COLO829 (cell line): ENCODE results near the gene LTBP4.

Experiments used
- DNase-seq: peaks from one replicate; pipeline ENCODE4 v3.0.0; 2012; ENCODE audit warnings: low spot score

LTBP4 gene

DNA sequence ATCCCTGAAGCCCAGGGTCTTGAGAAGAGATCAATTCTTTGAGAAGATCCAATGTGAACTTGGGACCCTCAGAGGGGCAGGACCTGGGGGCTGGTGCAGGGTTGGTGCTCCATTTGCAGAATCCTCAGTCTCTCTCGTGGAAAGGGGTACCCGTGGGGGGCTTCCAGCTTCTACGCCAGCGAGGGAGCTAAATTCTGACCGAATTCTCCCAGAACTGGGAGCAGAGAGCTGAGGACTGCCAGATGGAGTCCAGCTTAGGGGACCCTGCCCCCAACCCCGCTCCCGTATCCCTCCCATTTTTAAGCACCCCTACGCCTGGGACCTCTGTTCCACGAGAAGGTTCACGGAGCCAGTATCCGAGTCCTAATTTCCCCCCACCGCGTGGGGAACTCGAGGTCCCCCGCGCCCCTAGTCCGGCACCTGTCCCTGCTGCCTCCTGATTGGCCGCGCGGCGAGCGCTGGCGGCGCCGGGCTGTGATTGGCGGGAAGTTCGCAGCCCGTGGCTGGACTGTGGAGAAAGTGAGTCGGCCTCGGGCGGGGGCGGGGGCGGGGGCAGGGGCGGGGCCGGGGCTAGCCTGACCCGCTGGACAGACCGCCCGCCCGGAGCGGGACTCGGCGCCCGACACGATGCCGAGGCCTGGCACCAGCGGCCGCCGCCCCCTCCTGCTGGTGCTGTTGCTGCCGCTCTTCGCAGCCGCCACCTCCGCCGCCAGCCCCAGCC is 4.4 kb upstream of the LTBP4 start:
- peak; percentile 68 for DNase-seq

DNA sequence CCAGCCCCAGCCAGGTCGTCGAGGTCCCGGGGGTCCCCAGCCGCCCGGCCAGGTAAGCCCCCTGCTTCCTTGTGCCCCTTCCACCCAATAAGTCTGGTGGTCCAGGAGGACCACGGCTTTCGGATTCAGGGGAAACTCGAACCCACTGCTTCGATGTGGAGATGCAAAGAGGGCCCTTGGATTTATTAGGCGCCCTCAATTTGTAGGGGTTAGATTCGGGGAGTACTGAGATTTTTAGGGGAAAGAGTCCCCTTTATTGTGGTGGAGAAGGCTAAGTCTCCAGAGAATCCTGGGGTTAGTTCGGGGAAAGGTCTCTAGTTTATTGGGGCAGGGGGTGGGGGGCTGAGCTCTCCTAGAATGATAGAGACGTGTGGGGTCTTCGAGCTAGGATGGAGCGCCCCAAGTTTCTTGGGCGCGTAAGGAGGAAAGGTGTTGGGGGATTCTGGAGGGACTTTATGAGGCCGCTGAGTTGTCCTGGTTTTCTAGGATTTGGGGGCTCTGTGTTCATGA is 3.8 kb upstream of the LTBP4 start:
- DNase-seq = no peak

DNA sequence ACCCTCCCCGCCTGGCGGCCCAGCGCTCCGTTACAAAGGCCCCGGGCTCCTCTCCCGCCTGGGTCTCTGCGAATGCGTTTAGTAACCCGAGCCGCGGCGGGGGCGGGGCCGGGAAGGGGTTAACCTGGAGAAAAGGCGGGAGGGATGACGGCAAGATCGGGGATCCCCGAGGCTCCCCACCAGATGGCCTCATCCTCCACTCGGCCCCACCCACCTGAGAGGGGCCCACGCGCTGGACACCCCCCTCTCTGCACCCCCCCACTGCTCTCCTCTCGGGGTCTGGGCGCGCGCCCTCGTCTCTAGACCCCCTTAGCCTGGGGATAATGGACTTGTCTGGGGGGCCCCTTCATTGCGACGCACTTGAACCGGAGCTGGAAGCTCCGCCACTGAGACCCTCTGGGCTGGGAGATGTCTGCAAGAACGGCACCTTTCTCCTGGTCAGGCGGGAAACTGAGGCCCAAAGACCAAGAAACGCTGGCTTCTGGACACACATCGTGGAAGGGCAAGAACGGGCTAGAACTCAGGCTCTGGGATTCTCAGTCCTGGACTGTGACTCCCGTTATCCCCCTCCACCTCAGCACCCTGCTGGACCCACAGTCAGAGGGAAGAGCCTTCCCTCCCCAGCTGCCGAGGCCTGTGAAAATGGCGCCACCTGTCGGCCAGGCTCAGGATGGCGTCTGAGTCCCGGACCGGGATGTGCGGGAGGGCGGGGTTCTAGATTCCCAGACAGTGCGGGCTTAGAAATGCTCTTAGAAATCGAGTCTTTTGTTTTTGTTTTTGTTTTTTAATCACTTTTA is 2.9 kb upstream of the LTBP4 start:
- peak; percentile 66 for DNase-seq

DNA sequence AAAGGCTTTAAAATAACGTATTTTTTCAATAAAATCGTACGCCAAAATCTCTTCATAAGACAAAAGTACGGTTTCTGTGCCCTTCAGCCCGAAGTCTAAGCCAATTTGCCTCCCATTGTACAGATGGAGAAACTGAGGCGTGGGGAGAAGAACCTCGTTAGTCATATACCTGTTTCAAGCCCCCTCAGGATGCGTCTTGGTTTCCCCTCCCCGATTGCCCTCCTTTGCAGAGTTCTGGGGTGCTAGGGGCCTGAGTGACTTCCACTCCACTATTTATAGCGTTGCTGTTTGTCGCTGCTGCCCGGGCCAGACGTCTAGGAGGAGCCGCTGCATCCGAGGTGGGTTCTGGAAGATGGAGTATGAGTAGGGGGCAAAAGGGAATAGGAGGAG is 2.3 kb upstream of the LTBP4 start:
- DNase-seq = no peak

DNA sequence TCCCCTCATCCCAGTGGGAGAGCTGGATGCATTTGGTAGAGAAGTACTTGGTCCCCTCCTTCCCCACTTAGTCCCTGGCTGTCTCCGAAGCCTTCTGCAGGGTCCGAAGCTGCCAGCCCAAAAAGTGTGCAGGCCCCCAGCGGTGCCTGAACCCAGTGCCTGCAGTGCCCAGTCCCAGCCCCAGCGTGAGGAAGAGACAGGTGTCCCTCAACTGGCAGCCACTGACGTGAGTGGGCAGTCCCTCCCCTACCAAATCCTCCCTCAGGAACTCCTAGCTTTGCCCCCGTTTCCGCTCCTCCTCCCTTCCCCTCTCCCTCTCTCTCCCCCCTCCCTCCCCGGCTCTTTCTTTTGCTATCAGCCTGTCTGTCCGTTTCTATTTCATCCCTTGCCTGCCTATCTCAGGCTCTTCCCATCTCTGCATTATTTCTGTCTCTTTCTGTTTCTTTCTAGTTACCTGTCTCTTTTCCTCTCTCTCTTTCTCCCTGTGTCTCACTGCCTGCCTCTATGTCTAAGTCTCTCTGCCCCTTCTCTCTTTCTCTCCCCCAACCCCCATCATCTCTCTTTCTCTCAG is 1.8 kb upstream of the LTBP4 start:
- no peak for DNase-seq

DNA sequence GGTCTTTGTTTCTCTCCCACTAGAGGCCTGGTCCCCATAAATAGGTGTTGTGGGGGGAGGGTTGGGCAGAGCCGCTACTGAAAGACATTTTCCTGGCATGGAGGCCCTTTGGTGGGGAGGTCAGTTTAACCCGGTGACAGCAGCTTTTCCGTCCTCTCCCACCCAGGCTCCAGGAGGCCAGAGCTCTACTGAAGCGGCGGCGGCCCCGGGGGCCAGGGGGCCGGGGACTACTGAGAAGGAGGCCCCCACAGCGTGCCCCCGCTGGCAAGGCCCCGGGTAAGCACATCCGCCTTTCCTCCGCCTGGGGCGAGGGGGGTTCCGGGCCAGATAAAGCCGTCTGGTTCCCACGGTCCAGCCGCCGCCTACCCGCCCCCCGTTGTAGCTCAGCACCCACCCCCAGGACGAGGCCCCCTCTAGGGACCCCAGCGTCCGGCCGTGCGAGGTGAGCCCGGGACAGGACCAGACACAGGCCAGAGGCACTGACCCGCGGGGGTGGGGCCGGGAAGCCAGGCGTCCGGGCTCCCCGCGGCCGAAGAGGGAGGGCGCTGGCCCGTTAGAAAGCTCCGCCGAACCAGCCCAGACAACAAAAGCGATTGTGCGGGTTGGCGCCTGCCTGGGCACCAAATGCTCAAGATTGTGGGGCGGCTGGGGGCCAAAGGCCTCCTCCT is 1.1 kb upstream of the LTBP4 start:
- DNase-seq = no peak

DNA sequence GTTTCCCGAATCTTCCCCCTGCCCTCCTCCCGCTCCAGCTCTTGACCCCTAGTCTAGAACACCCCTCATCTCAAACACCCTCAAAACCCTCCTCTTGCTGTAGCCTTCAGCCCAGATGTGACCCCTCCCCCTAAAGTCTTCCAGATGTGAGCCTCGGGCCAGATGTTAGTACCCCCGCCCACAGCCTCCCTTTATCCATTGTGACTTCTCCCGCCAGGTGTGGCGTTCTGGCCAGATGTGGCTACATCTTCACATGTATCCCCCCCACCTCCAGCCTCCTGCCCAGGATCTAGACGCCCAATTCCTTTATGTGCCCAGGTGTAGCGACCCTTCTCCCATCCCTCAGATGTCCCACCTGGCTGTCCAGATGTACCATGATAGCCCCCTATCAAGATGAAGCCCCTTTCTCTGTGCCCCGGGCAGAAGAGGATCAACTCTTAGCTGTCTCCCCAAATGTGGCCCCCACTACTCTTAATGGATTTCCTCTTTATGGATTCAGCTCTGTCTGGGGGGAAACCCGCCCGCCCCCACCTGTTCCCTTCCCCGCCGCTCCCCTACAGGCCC is 517 bp upstream of the LTBP4 start:
- DNase-seq = no peak

DNA sequence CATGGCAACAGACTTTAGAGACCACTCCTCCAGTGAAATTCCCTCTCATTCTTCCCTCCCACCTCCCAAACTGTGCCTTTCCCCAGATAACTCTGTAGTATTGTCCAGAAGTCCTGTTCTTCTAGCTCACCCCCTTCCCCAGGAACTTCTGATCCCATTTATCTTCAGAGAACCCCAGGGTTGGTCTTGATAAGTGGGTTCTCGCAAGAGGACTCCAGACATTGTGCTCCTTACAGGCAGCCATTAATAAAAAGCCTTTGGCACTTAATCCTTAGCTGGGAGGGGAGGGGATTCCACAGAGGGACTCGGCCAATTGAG is 1.9 kb downstream of the LTBP4 start:
- DNase-seq = no peak

DNA sequence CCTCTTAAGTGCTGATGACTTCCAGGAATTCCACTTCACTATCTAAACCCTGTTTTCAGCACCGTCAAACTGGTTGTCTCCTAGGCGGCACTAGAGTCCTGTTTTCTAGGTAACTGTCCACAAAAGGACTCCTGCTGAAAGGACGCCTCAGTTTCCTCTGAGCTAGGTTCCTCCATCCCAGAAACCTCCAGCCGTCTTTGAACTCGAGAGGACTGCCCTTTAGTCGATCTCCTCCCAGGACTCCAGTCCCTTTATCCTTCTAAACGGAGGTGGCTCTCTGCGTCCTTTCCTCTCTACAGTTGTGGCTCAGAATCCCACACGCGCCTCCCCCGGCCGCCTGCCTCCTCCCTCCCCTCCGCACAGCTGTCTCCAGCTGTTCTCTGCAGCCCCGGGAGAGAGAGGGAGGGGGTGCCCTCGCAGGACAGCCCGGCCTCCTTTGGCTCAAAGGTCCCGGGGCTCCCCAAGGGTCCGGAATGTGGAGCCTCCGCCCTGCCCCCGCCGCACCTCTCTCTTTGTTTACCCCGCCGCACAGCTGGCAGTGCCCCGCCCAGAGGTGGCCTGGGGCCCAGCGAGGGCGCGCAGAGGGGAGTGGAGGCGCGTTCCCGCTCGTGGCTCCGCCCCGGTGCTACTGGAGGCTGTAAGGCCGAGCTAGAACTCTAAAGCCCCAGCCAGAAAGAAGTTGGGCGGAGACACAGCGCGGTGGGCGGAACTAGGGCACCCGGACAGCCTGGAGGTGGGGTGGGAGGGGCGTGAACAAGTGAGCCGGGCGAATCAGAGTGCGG is 2.4 kb downstream of the LTBP4 start:
- peak; percentile 96 for DNase-seq

DNA sequence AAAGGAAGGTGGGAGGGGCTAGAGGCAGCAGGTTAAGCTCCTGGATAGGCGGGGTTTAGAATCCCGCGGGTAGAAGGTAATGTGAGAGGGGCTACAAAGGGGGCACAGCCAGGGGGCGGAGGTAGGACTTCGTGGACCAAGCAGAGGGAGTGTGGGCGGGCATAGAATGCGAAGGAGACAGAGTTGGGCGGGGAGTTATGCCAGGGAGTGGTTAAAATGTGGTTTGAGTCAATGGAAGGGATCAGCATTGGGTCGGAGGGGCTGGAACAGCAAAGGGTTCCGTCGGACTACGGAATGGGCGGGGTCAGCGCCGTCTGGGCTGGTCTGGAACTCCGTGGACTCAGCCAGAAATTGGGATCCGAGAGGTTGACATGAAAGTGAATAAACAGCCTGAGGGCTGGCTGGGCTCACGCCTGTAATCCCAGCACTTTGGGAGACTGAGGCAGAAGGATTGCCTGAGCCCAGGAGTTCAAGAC is 3.0 kb downstream of the LTBP4 start:
- DNase-seq = no peak

DNA sequence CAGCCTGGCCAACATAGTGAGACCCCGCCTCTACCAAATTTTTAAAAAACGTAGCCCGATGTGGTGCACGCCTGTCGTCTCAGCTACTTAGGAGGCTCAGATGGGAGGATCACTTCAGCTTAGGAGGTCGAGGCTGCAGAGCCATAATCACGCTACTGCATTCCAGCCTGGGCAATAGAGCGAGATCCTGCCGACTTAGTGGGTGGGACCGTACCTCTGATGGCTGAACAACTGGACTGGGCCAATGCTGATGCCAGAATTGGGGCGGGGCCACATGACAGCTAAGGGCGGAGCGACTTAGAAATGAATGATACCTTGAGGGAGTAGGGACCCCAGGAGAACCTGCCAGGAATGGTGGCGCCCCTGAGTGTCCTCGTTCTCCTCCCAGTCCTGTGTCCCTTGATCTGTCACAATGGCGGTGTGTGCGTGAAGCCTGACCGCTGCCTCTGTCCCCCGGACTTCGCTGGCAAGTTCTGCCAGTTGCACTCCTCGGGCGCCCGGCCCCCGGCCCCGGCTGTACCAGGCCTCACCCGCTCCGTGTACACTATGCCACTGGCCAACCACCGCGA is 3.6 kb downstream of the LTBP4 start:
- DNase-seq = no peak

DNA sequence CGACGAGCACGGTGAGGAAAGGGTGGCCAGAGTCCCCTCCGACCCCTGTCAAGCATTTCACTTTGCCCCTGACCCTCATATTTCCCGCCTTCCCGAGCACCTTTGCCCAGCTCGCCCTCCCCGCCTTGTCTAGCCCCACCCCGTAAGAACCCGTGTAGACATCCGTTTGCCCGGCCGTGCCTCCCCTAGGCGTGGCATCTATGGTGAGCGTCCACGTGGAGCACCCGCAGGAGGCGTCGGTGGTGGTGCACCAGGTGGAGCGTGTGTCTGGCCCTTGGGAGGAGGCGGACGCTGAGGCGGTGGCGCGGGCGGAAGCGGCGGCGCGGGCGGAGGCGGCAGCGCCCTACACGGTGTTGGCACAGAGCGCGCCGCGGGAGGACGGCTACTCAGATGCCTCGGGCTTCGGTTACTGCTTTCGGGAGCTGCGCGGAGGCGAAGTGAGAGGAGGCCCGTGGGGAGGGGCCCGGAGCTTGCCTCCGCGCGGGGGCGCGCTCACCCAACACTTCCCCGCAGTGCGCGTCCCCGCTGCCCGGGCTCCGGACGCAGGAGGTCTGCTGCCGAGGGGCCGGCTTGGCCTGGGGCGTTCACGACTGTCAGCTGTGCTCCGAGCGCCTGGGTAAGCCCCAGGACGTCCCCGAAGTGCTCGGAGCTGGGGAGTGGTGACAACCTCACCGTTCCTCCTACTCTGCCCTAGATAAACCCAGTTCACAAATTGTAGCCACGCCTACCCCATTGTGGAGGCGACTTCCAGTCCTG is 4.2 kb downstream of the LTBP4 start:
- peak; percentile 56 for DNase-seq

DNA sequence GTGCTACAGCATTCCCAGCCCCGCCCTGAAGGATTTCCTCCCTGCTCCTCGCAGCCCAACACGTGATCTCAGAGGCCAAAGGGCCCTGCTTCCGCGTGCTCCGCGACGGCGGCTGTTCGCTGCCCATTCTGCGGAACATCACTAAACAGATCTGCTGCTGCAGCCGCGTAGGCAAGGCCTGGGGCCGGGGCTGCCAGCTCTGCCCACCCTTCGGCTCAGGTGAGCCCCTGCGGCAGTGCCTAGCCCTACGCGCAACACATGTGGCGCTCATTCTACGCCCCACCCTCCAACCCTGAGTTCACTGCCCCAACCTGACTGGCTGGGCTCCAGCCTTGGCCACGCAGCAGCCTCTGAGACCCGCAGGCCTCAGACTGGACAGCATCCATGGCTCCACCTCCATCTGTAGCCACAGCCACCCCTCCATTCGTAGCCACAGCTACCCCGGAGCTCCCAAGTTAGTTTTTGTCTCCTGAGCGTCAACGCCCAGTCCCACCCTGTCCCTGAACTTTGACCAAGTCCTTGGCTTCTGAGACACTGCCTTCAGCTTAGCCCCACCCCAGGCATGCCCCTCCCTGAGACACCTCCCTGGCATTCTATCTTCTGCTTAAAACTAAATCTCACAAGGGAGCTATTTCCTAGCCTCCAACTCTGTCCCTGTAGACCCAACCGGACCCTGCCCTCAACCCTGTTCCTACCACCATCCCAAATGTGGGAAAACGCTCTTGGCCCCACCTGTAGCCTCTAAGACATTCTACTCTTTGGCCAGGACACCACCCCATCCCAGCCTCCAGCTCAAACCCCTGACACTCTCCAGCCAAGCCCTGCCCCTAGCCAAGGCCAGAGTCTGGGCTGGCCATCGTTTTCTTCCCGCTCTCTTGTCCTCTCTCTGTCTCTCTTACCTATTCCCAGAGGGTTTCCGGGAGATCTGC is 6.4 kb downstream of the LTBP4 start:
- no peak for DNase-seq

DNA sequence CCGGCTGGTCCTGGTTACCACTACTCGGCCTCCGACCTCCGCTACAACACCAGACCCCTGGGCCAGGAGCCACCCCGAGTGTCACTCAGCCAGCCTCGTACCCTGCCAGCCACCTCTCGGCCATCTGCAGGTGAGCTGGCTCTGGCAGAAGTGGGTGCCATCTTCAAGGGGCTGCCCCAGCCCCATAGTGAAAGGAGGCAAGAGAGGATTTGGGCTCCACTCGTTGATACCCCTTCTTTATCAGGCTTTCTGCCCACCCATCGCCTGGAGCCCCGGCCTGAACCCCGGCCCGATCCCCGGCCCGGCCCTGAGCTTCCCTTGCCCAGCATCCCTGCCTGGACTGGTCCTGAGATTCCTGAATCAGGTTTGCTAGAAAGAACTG is 7.1 kb downstream of the LTBP4 start:
- no peak for DNase-seq

DNA sequence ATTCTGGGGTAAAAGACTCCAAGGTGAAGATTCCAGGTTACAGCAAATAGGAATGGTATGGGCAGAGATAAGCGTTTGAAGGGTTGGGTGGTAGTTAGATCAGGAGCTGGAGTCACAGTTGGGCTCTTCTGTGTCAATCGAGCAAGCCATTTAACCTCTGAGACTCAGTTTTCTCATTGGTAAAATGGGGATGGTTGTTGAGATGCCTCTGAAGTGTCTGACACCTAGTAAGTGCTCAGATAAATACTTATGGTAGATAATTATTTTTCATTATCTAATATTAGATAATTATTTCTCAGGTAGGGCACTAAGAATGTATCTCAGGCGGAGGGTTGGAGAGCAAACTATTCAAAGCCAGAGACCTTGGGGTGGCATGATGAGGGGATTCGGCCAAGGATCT is 7.8 kb downstream of the LTBP4 start:
- no peak for DNase-seq

DNA sequence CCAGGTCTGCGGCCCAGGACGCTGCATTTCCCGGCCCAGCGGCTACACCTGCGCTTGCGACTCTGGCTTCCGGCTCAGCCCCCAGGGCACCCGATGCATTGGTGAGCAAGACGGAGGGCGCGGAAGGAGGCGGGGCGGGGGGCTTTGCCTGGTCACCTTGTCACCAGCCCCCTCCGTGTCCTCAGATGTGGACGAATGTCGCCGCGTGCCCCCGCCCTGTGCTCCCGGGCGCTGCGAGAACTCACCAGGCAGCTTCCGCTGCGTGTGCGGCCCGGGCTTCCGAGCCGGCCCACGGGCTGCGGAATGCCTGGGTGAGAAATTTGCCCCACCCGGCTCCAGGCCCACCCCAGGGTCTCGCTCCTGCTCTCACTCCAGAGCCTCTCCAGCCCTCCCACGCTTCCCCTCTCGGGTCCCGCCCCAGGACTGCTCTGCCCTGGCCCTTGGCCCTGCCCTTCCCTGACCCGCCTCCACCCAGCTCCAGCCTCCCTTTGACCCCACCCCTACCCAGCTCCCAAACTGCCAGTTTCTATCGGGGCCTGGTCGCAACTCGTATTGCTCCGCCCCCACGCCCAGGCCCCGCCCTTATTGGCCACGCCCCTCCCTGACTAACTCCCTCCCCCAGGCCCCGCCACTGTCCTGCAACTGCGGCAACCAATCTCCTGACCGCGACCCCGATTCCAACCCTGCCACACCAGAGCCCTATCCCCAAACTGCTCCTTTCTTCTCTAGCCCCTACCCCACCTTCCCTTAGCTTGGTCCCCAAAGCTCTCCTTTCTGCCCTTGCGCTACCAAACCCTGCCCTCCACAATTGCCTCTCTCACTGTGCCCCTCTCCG is 8.6 kb downstream of the LTBP4 start:
- peak; percentile 99 for DNase-seq

DNA sequence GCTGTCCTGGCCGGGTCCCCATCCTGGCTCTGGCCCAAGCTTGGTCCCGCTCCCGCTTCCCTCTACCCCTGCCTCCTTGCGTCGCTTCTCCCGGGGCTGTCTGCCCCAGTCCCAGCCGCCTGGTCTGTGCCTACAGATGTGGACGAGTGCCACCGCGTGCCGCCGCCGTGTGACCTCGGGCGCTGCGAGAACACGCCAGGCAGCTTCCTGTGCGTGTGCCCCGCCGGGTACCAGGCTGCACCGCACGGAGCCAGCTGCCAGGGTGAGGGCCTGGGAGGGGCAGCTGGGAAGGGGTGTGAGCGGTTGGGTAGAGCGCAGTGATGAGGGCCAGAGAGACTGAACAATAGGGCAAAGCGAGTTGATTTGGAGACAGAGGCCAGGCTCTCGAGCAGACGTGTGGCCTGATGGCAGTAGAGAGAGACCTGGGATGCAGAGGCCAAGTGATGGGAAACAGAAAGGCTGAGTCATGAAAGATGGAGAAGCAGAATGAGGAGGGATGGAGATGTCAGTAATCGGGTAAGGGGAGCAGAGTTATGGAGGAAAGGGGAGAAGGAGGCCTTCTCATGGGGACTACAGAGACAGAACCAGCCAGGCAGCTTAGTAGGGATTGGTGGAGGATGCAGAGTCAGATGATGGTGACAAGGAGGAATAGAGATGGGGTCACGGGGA is 9.4 kb downstream of the LTBP4 start:
- DNase-seq = no peak

DNA sequence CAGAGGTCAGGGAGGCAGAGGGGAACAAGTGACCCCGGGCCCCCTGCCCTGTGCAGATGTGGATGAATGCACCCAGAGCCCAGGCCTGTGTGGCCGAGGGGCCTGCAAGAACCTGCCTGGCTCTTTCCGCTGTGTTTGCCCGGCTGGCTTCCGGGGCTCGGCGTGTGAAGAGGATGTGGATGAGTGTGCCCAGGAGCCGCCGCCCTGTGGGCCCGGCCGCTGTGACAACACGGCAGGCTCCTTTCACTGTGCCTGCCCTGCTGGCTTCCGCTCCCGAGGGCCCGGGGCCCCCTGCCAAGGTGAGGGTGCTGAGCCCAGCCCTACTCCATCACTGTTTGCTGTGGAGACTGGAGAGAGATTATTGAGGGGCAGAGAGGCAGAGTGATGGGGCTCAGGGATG is 9.9 kb downstream of the LTBP4 start:
- DNase-seq = no peak
